Panc1 (cell line): ENCODE results near the gene ARHGEF17.

Experiments
- POLR2AphosphoS5 ChIP-seq: IDR thresholded peaks from 2 replicates; pipeline ENCODE4 v1.6.1; 2012; ENCODE audit warnings: mild to moderate bottlenecking, low read depth, low read length, moderate library complexity
- SIN3A ChIP-seq: IDR thresholded peaks from 2 replicates; pipeline ENCODE4 v1.6.1; 2012; ENCODE audit warnings: low read depth, mild to moderate bottlenecking, low read length, moderate library complexity, borderline replicate concordance; ENCODE audit not compliant: insufficient read depth
- TF ChIP-seq, protein P1 (sequence below): fragments of 450-650 bp; IDR thresholded peaks from 2 replicates; pipeline ENCODE4 v1.5.1; 2017; ENCODE audit warnings: mild to moderate bottlenecking

DNA sequence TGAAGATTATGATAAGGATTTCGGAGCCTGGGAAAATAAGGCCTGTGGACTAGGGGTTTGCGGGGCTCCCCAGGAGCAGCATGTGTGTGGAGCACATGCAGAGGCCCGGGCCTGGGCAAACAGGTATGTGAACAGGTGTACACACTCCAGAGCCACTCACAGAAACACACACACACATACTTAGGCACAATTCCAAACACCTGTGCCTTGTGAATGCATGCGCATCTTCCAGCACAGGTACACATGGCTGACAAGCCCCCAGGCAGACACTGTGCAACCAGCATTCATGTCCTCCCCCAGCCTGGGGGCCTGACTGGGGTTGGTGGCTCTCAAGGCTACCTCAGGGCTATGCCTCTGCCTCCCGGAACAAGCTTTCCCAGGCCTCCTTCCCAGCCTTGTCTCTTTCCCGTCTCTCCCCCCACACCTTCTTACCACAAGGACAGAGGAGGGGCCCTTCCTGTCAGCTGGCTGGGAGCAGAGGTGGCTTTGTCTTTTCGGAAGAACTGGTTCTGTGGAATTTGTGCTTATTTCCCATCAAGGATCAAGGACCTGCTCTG, 38.5 kb upstream of the ARHGEF17 start:
- TF ChIP-seq, protein P1, sequence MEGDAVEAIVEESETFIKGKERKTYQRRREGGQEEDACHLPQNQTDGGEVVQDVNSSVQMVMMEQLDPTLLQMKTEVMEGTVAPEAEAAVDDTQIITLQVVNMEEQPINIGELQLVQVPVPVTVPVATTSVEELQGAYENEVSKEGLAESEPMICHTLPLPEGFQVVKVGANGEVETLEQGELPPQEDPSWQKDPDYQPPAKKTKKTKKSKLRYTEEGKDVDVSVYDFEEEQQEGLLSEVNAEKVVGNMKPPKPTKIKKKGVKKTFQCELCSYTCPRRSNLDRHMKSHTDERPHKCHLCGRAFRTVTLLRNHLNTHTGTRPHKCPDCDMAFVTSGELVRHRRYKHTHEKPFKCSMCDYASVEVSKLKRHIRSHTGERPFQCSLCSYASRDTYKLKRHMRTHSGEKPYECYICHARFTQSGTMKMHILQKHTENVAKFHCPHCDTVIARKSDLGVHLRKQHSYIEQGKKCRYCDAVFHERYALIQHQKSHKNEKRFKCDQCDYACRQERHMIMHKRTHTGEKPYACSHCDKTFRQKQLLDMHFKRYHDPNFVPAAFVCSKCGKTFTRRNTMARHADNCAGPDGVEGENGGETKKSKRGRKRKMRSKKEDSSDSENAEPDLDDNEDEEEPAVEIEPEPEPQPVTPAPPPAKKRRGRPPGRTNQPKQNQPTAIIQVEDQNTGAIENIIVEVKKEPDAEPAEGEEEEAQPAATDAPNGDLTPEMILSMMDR, result no peak
- TF ChIP-seq SIN3A (no peak), POLR2AphosphoS5 (no peak)
